Activated naive CD4-positive, alpha-beta T cell treated with anti-CD3 and anti-CD28 coated beads for 36 hours (primary cell): ENCODE data around the gene C2CD3. TPM values are rescaled to one million over a fixed set of nuclear protein-coding genes. Genes with fewer than 3 reads are reported as not detected.

ENCODE experiments used
- CTCF ChIA-PET: fragments of 350-600 bp; sonication (Branson Sonifier 250); formaldehyde crosslinking; loops from one replicate; lab custom pipeline; 2021; ENCODE audit warnings: antibody characterized with exemption; lab: Charles Lee
- DNase-seq: peaks from one replicate; pipeline ENCODE4 v3.0.0-alpha.2; 2020
- H3K27ac Mint-ChIP-seq: one replicate; pipeline ENCODE4 v1.8.0; 2021; ENCODE audit warnings: mild to moderate bottlenecking, mixed read lengths
- H3K27me3 Mint-ChIP-seq: one replicate; pipeline ENCODE4 v1.8.0; 2021; ENCODE audit warnings: low read depth, mixed read lengths
- H3K36me3 Mint-ChIP-seq: one replicate; pipeline ENCODE4 v1.8.0; 2021; ENCODE audit warnings: low read depth, mixed read lengths
- H3K4me1 Mint-ChIP-seq: one replicate; pipeline ENCODE4 v1.8.0; 2021; ENCODE audit warnings: low read depth, mixed read lengths
- H3K4me3 Mint-ChIP-seq: one replicate; pipeline ENCODE4 v1.8.0; 2021; ENCODE audit warnings: mild to moderate bottlenecking, moderate library complexity, mixed read lengths
- H3K9me3 Mint-ChIP-seq: one replicate; pipeline ENCODE4 v1.8.0; 2021; ENCODE audit warnings: mixed read lengths
- intact Hi-C: fragments of 100-400 bp; cut with micrococcal nuclease; formaldehyde crosslinking; loops from one replicate; pipeline ENCODE4 v1.15.1; 2023
- total RNA-seq, 2 experiments: library from RNA; stranded (reverse); gene quantifications; one replicate each; pipeline ENCODE4 v1.2.3, GENCODE V29; 2021

Gene C2CD3
- total RNA-seq, result 10 to 100 TPM; 21.3 to 23.1 TPM

- no peaks in the 10 kb centered on the region for H3K9me3 Mint-ChIP-seq
- DNase-seq, result peak; percentile 99
Measured at GRCh38 chr11:74170694-74171629, at the start of gene C2CD3, which contains the start of gene PPME1. TSS of gene C2CD3 (minus strand) at chr11:74171002. CDS start at chr11:74170792, 210 bp downstream. TSS of gene PPME1 (plus strand) at chr11:74171289. CDS start at chr11:74171422, 133 bp downstream.

GRCh38 chr11:74220376-74220775, 49.6 kb upstream of the C2CD3 start:
- CTCF ChIA-PET, result interaction anchor here (0.6 to 1.0 kb wide), 2 partner anchors 35 to 995 kb away, joined by 3 read pairs; no protein-coding TSS in a partner anchor
- H3K4me1 Mint-ChIP-seq, result no peaks in the 10 kb centered on the region

More at GRCh38 chr11:74170694-74171629, at the start of gene C2CD3, which contains the start of gene PPME1:
- Mint-ChIP-seq H3K27me3 (no peaks in the 10 kb centered on the region), H3K4me3 (no peak within 1 kb of the TSS), H3K36me3 (peaks cover 15% of the 10 kb centered on the region), H3K4me1 (peaks cover 17% of the 10 kb centered on the region), H3K27ac (no peak within 1 kb of the TSS)
- CTCF ChIA-PET, result interaction anchor here (1.0 kb wide), 1 partner anchor 85 kb away, joined by 4 read pairs; no protein-coding TSS in a partner anchor
- intact Hi-C loops, result loop anchor here (1.0 to 5.0 kb wide), 11 partner anchors 61 to 573 kb away; partner anchors contain the start of genes FAM168A, LIPT2, PGM2L1 and POLD3

GRCh38 chr11:74212533-74212932, 41.7 kb upstream of the C2CD3 start:
- intact Hi-C loops, result no loop called here
- CTCF ChIA-PET, result no interaction called here
- Mint-ChIP-seq H3K27me3 (no peaks in the 10 kb centered on the region), H3K36me3 (peaks cover 15% of the 10 kb centered on the region), H3K9me3 (peaks cover 7% of the 10 kb centered on the region), H3K4me3 (no peak overlapping the region), H3K27ac (no peak overlapping the region), H3K4me1 (no peaks in the 10 kb centered on the region)
- no peak for DNase-seq

More at GRCh38 chr11:74220376-74220775, 49.6 kb upstream of the C2CD3 start:
- DNase-seq, result no peak
- no peak overlapping the region for H3K27ac Mint-ChIP-seq
- intact Hi-C loops, result no loop called here
- no peaks in the 10 kb centered on the region for H3K27me3 Mint-ChIP-seq
- no peak overlapping the region for H3K4me3 Mint-ChIP-seq
- H3K36me3 Mint-ChIP-seq, result peaks cover 9% of the 10 kb centered on the region
- H3K9me3 Mint-ChIP-seq, result no peaks in the 10 kb centered on the region

- H3K27ac Mint-ChIP-seq, result no peak overlapping the region
Measured at GRCh38 chr11:74208507-74208906, 37.7 kb upstream of the C2CD3 start.

GRCh38 chr11:74206746-74207145, 35.9 kb upstream of the C2CD3 start:
- no peak for DNase-seq
- Mint-ChIP-seq H3K4me1 (peaks cover 12% of the 10 kb centered on the region), H3K27ac (no peak overlapping the region), H3K9me3 (no peaks in the 10 kb centered on the region), H3K36me3 (peaks cover 23% of the 10 kb centered on the region), H3K27me3 (no peaks in the 10 kb centered on the region), H3K4me3 (no peak overlapping the region)
- intact Hi-C loops, result no loop called here
- CTCF ChIA-PET, result no interaction called here

More at GRCh38 chr11:74208507-74208906, 37.7 kb upstream of the C2CD3 start:
- Mint-ChIP-seq H3K27me3 (no peaks in the 10 kb centered on the region), H3K9me3 (peaks cover 1% of the 10 kb centered on the region), H3K36me3 (peaks cover 29% of the 10 kb centered on the region), H3K4me1 (peaks cover 9% of the 10 kb centered on the region), H3K4me3 (no peak overlapping the region)
- no peak for DNase-seq
- intact Hi-C loops, result no loop called here
- CTCF ChIA-PET, result interaction anchor here (0.9 to 2.2 kb wide), 2 partner anchors 113 to 361 kb away, joined by 4 to 6 read pairs; no protein-coding TSS in a partner anchor

- intact Hi-C loops, result no loop called here
- no peaks in the 10 kb centered on the region for H3K27me3 Mint-ChIP-seq
- no peak for DNase-seq
- CTCF ChIA-PET, result no interaction called here
- H3K27ac Mint-ChIP-seq, result no peak overlapping the region
- H3K36me3 Mint-ChIP-seq, result peaks cover 23% of the 10 kb centered on the region
- H3K9me3 Mint-ChIP-seq, result no peaks in the 10 kb centered on the region
- H3K4me3 Mint-ChIP-seq, result no peak overlapping the region
- H3K4me1 Mint-ChIP-seq, result peaks cover 12% of the 10 kb centered on the region
Measured at GRCh38 chr11:74205181-74205580, 34.4 kb upstream of the C2CD3 start.

GRCh38 chr11:74204701-74205100, 33.9 kb upstream of the C2CD3 start:
- peaks cover 12% of the 10 kb centered on the region for H3K4me1 Mint-ChIP-seq
- no peak for DNase-seq
- intact Hi-C loops, result no loop called here
- CTCF ChIA-PET, result no interaction called here
- H3K27ac Mint-ChIP-seq, result no peak overlapping the region
- no peak overlapping the region for H3K4me3 Mint-ChIP-seq
- peaks cover 20% of the 10 kb centered on the region for H3K36me3 Mint-ChIP-seq
- no peaks in the 10 kb centered on the region for H3K9me3 Mint-ChIP-seq
- H3K27me3 Mint-ChIP-seq, result no peaks in the 10 kb centered on the region

- CTCF ChIA-PET, result no interaction called here
- DNase-seq, result no peak
- intact Hi-C loops, result no loop called here
- Mint-ChIP-seq H3K4me3 (no peak overlapping the region), H3K36me3 (peaks cover 25% of the 10 kb centered on the region), H3K4me1 (peaks cover 12% of the 10 kb centered on the region), H3K9me3 (peaks cover 2% of the 10 kb centered on the region), H3K27me3 (no peaks in the 10 kb centered on the region), H3K27ac (no peak overlapping the region)
Measured at GRCh38 chr11:74203966-74204365, 33.2 kb upstream of the C2CD3 start.

GRCh38 chr11:74196781-74197486, 26.1 kb upstream of the C2CD3 start:
- intact Hi-C loops, result no loop called here
- CTCF ChIA-PET, result no interaction called here
- H3K27ac Mint-ChIP-seq, result no peak overlapping the region
- peaks cover 25% of the 10 kb centered on the region for H3K36me3 Mint-ChIP-seq
- no peak for DNase-seq
- H3K27me3 Mint-ChIP-seq, result no peaks in the 10 kb centered on the region
- peaks cover 10% of the 10 kb centered on the region for H3K9me3 Mint-ChIP-seq
- no peak overlapping the region for H3K4me3 Mint-ChIP-seq
- no peaks in the 10 kb centered on the region for H3K4me1 Mint-ChIP-seq

- no peak overlapping the region for H3K4me3 Mint-ChIP-seq
- no peaks in the 10 kb centered on the region for H3K27me3 Mint-ChIP-seq
- intact Hi-C loops, result no loop called here
- CTCF ChIA-PET, result no interaction called here
- no peak overlapping the region for H3K27ac Mint-ChIP-seq
- H3K36me3 Mint-ChIP-seq, result peaks cover 31% of the 10 kb centered on the region
- DNase-seq, result no peak
- no peaks in the 10 kb centered on the region for H3K4me1 Mint-ChIP-seq
- peaks cover 11% of the 10 kb centered on the region for H3K9me3 Mint-ChIP-seq
Measured at GRCh38 chr11:74195828-74196227, 25.0 kb upstream of the C2CD3 start.

GRCh38 chr11:74185695-74186094, 14.9 kb upstream of the C2CD3 start:
- no peak overlapping the region for H3K27ac Mint-ChIP-seq
- peaks cover 3% of the 10 kb centered on the region for H3K4me1 Mint-ChIP-seq
- intact Hi-C loops, result no loop called here
- no peaks in the 10 kb centered on the region for H3K27me3 Mint-ChIP-seq
- H3K36me3 Mint-ChIP-seq, result peaks cover 16% of the 10 kb centered on the region
- no peak for DNase-seq
- no peak overlapping the region for H3K4me3 Mint-ChIP-seq
- H3K9me3 Mint-ChIP-seq, result peaks cover 5% of the 10 kb centered on the region
- CTCF ChIA-PET, result no interaction called here

- Mint-ChIP-seq H3K27me3 (no peaks in the 10 kb centered on the region), H3K27ac (no peak overlapping the region), H3K36me3 (peaks cover 12% of the 10 kb centered on the region), H3K4me1 (peaks cover 3% of the 10 kb centered on the region), H3K9me3 (peaks cover under 1% of the 10 kb centered on the region), H3K4me3 (no peak overlapping the region)
- CTCF ChIA-PET, result interaction anchor here (1.6 kb wide), 1 partner anchor 9 kb away, joined by 3 read pairs; no protein-coding TSS in a partner anchor
- DNase-seq, result no peak
- intact Hi-C loops, result no loop called here
Measured at GRCh38 chr11:74185285-74185684, 14.5 kb upstream of the C2CD3 start.
